PFSK-1 (cell line): Measurements from ENCODE around the gene CNOT4.

Source experiments
- FOXP2 ChIP-seq: optimal IDR thresholded peaks from 2 replicates; pipeline ENCODE3; 2011; ENCODE audit warnings: borderline replicate concordance, control low read depth, inconsistent platforms; ENCODE audit not compliant: insufficient read depth; ENCODE audit errors: extremely low read length, extremely low read depth
- POLR2AphosphoS5 ChIP-seq: IDR thresholded peaks from 2 replicates; pipeline ENCODE4 v1.6.1; 2012; ENCODE audit warnings: low read depth, mild to moderate bottlenecking, control low read depth, low read length, moderate library complexity
- REST ChIP-seq, 2 experiments: IDR thresholded peaks; 2 replicates each; pipeline versions ENCODE4 v1.6.1 to v1.8.0; 2011 to 2012; ENCODE audit warnings: low read depth in 2 of 2, low read length in 2 of 2, control low read depth in 1 of 2, inconsistent platforms in 1 of 2, mild to moderate bottlenecking in 1 of 2, moderate library complexity in 1 of 2; ENCODE audit not compliant: insufficient read depth in 1 of 2
- SIN3A ChIP-seq: IDR thresholded peaks from 2 replicates; pipeline ENCODE4 v1.6.1; 2012; ENCODE audit warnings: mild to moderate bottlenecking, low read length, moderate library complexity, borderline replicate concordance; ENCODE audit not compliant: insufficient read depth
- TAF1 ChIP-seq: IDR thresholded peaks from 2 replicates; pipeline ENCODE4 v1.6.1; 2012; ENCODE audit warnings: low read length, control low read depth, borderline replicate concordance; ENCODE audit not compliant: insufficient read depth

Gene CNOT4

GRCh38 chr7:135380351-135380750 is 129.6 kb downstream of the CNOT4 start:
- no peak for TF ChIP-seq REST (IDR thresholded peaks at IDR 0.05; ENCODE audit: insufficient read depth in 1 of 2, low read depth in 2 of 2, low read length in 2 of 2)
- TF ChIP-seq POLR2AphosphoS5, result no peak
- TF ChIP-seq SIN3A, result no peak
- TF ChIP-seq TAF1, result no peak
- TF ChIP-seq FOXP2, result no peak

GRCh38 chr7:135377171-135377570 is 132.7 kb downstream of the CNOT4 start:
- no peak for TF ChIP-seq REST (IDR thresholded peaks at IDR 0.05; ENCODE audit: insufficient read depth in 1 of 2, low read depth in 2 of 2, low read length in 2 of 2)
- no peak for TF ChIP-seq TAF1
- no peak for TF ChIP-seq POLR2AphosphoS5
- no peak for TF ChIP-seq FOXP2
- TF ChIP-seq SIN3A, result no peak

GRCh38 chr7:135375908-135376699 is 133.8 kb downstream of the CNOT4 start:
- TF ChIP-seq SIN3A (no peak), FOXP2 (no peak), REST (IDR thresholded peaks at IDR 0.05; ENCODE audit: insufficient read depth in 1 of 2, low read depth in 2 of 2, low read length in 2 of 2) (no peak), TAF1 (no peak), POLR2AphosphoS5 (no peak)

GRCh38 chr7:135374736-135375135 is 135.2 kb downstream of the CNOT4 start:
- no peak for TF ChIP-seq SIN3A
- TF ChIP-seq REST (IDR thresholded peaks at IDR 0.05; ENCODE audit: insufficient read depth in 1 of 2, low read depth in 2 of 2, low read length in 2 of 2), result no peak
- TF ChIP-seq POLR2AphosphoS5, result no peak
- TF ChIP-seq FOXP2, result no peak
- TF ChIP-seq TAF1, result no peak
